Measurements from ENCODE around the gene EPB41L5.

GRCh38 chr2:120103723-120104467 lies 91.0 kb downstream of the EPB41L5 start:
- TF ChIP-seq, protein P1, sequence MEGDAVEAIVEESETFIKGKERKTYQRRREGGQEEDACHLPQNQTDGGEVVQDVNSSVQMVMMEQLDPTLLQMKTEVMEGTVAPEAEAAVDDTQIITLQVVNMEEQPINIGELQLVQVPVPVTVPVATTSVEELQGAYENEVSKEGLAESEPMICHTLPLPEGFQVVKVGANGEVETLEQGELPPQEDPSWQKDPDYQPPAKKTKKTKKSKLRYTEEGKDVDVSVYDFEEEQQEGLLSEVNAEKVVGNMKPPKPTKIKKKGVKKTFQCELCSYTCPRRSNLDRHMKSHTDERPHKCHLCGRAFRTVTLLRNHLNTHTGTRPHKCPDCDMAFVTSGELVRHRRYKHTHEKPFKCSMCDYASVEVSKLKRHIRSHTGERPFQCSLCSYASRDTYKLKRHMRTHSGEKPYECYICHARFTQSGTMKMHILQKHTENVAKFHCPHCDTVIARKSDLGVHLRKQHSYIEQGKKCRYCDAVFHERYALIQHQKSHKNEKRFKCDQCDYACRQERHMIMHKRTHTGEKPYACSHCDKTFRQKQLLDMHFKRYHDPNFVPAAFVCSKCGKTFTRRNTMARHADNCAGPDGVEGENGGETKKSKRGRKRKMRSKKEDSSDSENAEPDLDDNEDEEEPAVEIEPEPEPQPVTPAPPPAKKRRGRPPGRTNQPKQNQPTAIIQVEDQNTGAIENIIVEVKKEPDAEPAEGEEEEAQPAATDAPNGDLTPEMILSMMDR (IDR thresholded peaks at IDR 0.05), result no peak
- no peak for TF ChIP-seq POLR2A (IDR thresholded peaks at IDR 0.05)
